CD14-positive monocyte (primary cell): ENCODE data around the gene IGFBP7. TPM values are rescaled to one million over a fixed set of nuclear protein-coding genes. Genes with fewer than 3 reads are reported as not detected.

Experiments
- DNase-seq, 3 donors: peaks; one replicate each; pipeline ENCODE4 v3.0.0-alpha.2; 2011 to 2022
- H2AFZ ChIP-seq: 2 replicates; pipeline ENCODE4 v1.6.0; 2012; ENCODE audit warnings: mild to moderate bottlenecking, low read depth, low read length, inconsistent platforms; ENCODE audit not compliant: insufficient read depth, poor library complexity, severe bottlenecking
- H3K27ac ChIP-seq, 2 donors: 1 replicate in 1 of 2; 2 replicates in 1 of 2; pipeline ENCODE4 v1.5.1; 2012 to 2013; ENCODE audit warnings: low read length in 2 of 2, control low read depth in 1 of 2, inconsistent platforms in 1 of 2, low read depth in 1 of 2, mild to moderate bottlenecking in 1 of 2
- H3K27me3 ChIP-seq, 2 donors: one replicate each; pipeline versions ENCODE4 v1.6.0 to v1.6.1; 2011 to 2013; ENCODE audit warnings: low read length in 2 of 2; ENCODE audit not compliant: control insufficient read depth in 2 of 2, insufficient read depth in 2 of 2
- H3K36me3 ChIP-seq, 2 donors: replicated peaks in 1 of 2; 1 replicate in 1 of 2; 2 replicates in 1 of 2; pipeline versions ENCODE4 v1.5.1 to v1.6.1; 2012 to 2013; ENCODE audit warnings: low read length in 2 of 2, control low read depth in 1 of 2, inconsistent platforms in 1 of 2, mild to moderate bottlenecking in 1 of 2; ENCODE audit not compliant: insufficient read depth in 2 of 2, control insufficient read depth in 1 of 2
- H3K4me1 ChIP-seq, 2 donors: 1 replicate in 1 of 2; 2 replicates in 1 of 2; pipeline versions ENCODE4 v1.5.1 to v1.6.1; 2012 to 2013; ENCODE audit warnings: low read length in 2 of 2, control low read depth in 1 of 2, inconsistent platforms in 1 of 2, mild to moderate bottlenecking in 1 of 2, moderate library complexity in 1 of 2; ENCODE audit not compliant: insufficient read depth in 2 of 2, control insufficient read depth in 1 of 2
- H3K4me2 ChIP-seq: replicated peaks from 2 replicates; pipeline ENCODE3; 2012; ENCODE audit warnings: low read length, moderate library complexity, mild to moderate bottlenecking; ENCODE audit not compliant: poor library complexity, severe bottlenecking; ENCODE audit errors: extremely low read depth
- H3K4me3 ChIP-seq, 3 experiments: fragments of 200-600 bp in 1 of 3; sonication (generic) in 1 of 3; replicated peaks in 1 of 3; 1 replicate in 2 of 3; 2 replicates in 1 of 3; pipeline ENCODE4 v1.5.1; 2011 to 2013; ENCODE audit warnings: low read length in 3 of 3, mild to moderate bottlenecking in 3 of 3, control low read depth in 2 of 3, low read depth in 2 of 3, inconsistent platforms in 1 of 3, moderate library complexity in 1 of 3
- H3K79me2 ChIP-seq: 2 replicates; pipeline ENCODE4 v1.6.0; 2012; ENCODE audit warnings: mild to moderate bottlenecking, control low read depth, inconsistent platforms, low read length, moderate library complexity; ENCODE audit not compliant: insufficient read depth
- H3K9ac ChIP-seq: 2 replicates; pipeline ENCODE4 v1.6.0; 2017; ENCODE audit warnings: low read length, mild to moderate bottlenecking; ENCODE audit not compliant: insufficient read depth, poor library complexity, severe bottlenecking
- H3K9me3 ChIP-seq, 2 donors: replicated peaks in 1 of 2; 1 replicate in 1 of 2; 2 replicates in 1 of 2; pipeline versions ENCODE4 v1.5.1 to v1.6.1; 2012 to 2013; ENCODE audit warnings: low read length in 2 of 2, control low read depth in 1 of 2; ENCODE audit not compliant: control insufficient read depth in 1 of 2, insufficient read depth in 1 of 2
- H4K20me1 ChIP-seq: 2 replicates; pipeline ENCODE4 v1.6.0; 2012; ENCODE audit warnings: mild to moderate bottlenecking, low read length, control low read depth, moderate library complexity; ENCODE audit not compliant: insufficient read depth
- H3K27ac Mint-ChIP-seq, 7 donors: one replicate each; pipeline ENCODE4 v1.8.0; 2020; ENCODE audit warnings: mild to moderate bottlenecking in 7 of 7, mixed read lengths in 7 of 7, moderate library complexity in 6 of 7, inconsistent platforms in 2 of 7
- H3K27me3 Mint-ChIP-seq, 3 donors: one replicate each; pipeline ENCODE4 v1.8.0; 2021 to 2022; ENCODE audit warnings: low read depth in 3 of 3, mild to moderate bottlenecking in 3 of 3, mixed read lengths in 3 of 3, moderate library complexity in 3 of 3, inconsistent platforms in 1 of 3
- H3K36me3 Mint-ChIP-seq, 2 donors: one replicate each; pipeline ENCODE4 v1.8.0; 2020; ENCODE audit warnings: mixed read lengths in 2 of 2, inconsistent platforms in 1 of 2, mild to moderate bottlenecking in 1 of 2
- H3K4me1 Mint-ChIP-seq: one replicate; pipeline ENCODE4 v1.8.0; 2020; ENCODE audit warnings: mild to moderate bottlenecking, mixed read lengths
- H3K4me3 Mint-ChIP-seq, 2 donors: one replicate each; pipeline ENCODE4 v1.8.0; 2020; ENCODE audit warnings: mild to moderate bottlenecking in 2 of 2, mixed read lengths in 2 of 2, moderate library complexity in 1 of 2
- H3K9me3 Mint-ChIP-seq, 7 donors: one replicate each; pipeline ENCODE4 v1.8.0; 2020 to 2022; ENCODE audit warnings: mixed read lengths in 7 of 7, mild to moderate bottlenecking in 6 of 7, moderate library complexity in 6 of 7, inconsistent platforms in 2 of 7
- CTCF ChIP-seq: fragments of 200-600 bp; IDR thresholded peaks from one replicate; pipeline ENCODE4 v1.8.0; 2022; ENCODE audit warnings: antibody characterized with exemption, mild to moderate bottlenecking
- WGBS: methylation state at CpG from one replicate; pipeline ENCODE4 v1.1.5; 2013; ENCODE audit warnings: missing lambda C conversion rate; ENCODE audit not compliant: insufficient coverage; 5-methylcytosine and 5-hydroxymethylcytosine counted together
- intact Hi-C, 2 donors: fragments of 100-400 bp; cut with micrococcal nuclease; formaldehyde crosslinking; loops; one replicate each; pipeline versions ENCODE4 v1.15.0 to v1.15.1; 2023
- polyA plus RNA-seq, 3 donors: library from polyadenylated mRNA; depleted of rRNA in 1 of 3; unstranded in 2 of 3; stranded (reverse) in 1 of 3; fragments of 300-500 nt in 2 of 3; fragments of >200 nt in 1 of 3; fragmentation: Illumina TruSeq in 2 of 3; gene quantifications; 1 replicate in 2 of 3; 2 replicates in 1 of 3; pipeline ENCODE4 v1.2.3, GENCODE V29; 2012 to 2021

IGFBP7 gene
- polyA plus RNA-seq, 3 donors, result 23.1 to 53.1 (median 46.9) TPM

DNA sequence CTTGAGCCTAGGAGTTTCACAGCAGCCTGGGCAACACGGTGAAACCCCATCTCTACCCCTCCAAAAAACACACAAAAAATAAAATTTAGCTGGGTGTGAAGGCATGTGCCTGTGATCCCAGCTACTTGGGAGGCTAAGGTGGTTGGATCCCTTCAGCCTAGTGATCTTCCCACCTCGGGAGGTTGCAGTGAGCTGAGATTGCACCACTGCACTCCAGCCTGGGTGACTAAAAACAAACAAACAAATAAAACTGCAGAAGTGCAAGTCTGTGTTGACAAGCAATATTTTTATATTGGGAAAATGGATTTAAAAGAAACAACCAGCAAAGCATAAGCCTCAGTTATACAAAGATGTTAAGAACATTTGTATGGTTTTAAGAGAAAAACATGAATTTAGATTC lies 46.1 kb downstream of the IGFBP7 start:
- Histone ChIP-seq H3K27me3 (no peaks in the 10 kb centered on the region), H3K4me2 (no peak overlapping the region), H3K9ac (no peak overlapping the region), H3K36me3 (no peaks in the 10 kb centered on the region), H3K79me2 (peaks cover 51% of the 10 kb centered on the region), H3K9me3 (no peaks in the 10 kb centered on the region), H3K4me1 (no peaks in the 10 kb centered on the region), H3K4me3 (no peak overlapping the region), H4K20me1 (no peaks in the 10 kb centered on the region), H3K27ac (no peak overlapping the region), H2AFZ (no peak overlapping the region)
- Mint-ChIP-seq H3K36me3 (peaks cover 10 to 21% of the 10 kb centered on the region in 2 donors), H3K9me3 (peaks cover 0 to 2% (median 0%) of the 10 kb centered on the region in 7 donors), H3K27ac (peak overlapping the region in 1 of 7 donors; percentile 38), H3K4me1 (peaks cover 5% of the 10 kb centered on the region), H3K4me3 (no peak overlapping the region), H3K27me3 (no peaks in the 10 kb centered on the region)
- no peak for DNase-seq
- no CpG with 5 or more reads among the region's 2 CpGs for WGBS
- no peak for TF ChIP-seq CTCF
- intact Hi-C loops, result no loop called here

DNA sequence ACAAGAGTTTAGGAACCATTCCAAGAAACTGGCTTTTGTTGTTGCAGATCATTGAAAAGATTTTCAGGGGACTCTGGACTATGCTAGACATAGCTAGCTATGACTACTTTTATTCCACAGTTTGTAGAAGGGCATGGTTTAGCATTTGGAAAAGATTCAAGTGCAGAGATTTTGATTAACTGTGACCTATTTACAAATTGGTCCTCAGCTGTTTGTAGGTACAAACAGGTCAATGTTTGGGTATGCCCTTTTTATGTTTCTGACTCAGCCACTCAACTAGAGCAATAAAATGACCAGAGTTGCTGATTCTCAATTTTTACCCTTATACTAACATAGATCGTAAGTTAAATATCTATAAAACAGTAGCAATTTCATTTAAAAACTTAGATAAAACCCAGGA lies 46.7 kb downstream of the IGFBP7 start:
- intact Hi-C loops, result no loop called here

More for the DNA sequence above, 46.7 kb downstream of the IGFBP7 start:
- no peak overlapping the region for H3K4me2 ChIP-seq
- H3K27ac ChIP-seq, result no peak overlapping the region
- H3K4me3 ChIP-seq, result no peak overlapping the region
- H3K4me3 Mint-ChIP-seq, result no peak overlapping the region
- no peaks in the 10 kb centered on the region for H4K20me1 ChIP-seq
- peaks cover 0 to 2% (median 0%) of the 10 kb centered on the region in 7 donors for H3K9me3 Mint-ChIP-seq
- WGBS, result no CpG with 5 or more reads among the region's 1 CpG
- no peaks in the 10 kb centered on the region for H3K36me3 ChIP-seq
- no peaks in the 10 kb centered on the region for H3K27me3 ChIP-seq
- peaks cover 49% of the 10 kb centered on the region for H3K79me2 ChIP-seq
- H2AFZ ChIP-seq, result no peak overlapping the region
- H3K9me3 ChIP-seq, result no peaks in the 10 kb centered on the region
- no peak for DNase-seq
- peaks cover 3% of the 10 kb centered on the region for H3K4me1 Mint-ChIP-seq
- peaks cover 10 to 22% of the 10 kb centered on the region in 2 donors for H3K36me3 Mint-ChIP-seq
- TF ChIP-seq CTCF, result no peak
- H3K4me1 ChIP-seq, result no peaks in the 10 kb centered on the region
- no peak overlapping the region for H3K9ac ChIP-seq
- no peaks in the 10 kb centered on the region for H3K27me3 Mint-ChIP-seq
- peak overlapping the region in 1 of 7 donors; percentile 14 for H3K27ac Mint-ChIP-seq
